GM11168 (cell line): ENCODE data around the gene C11orf65.

Experiments
- in situ Hi-C: fragments of 300-500 bp; cut with MboI; formaldehyde crosslinking; loops from one replicate; pipeline ENCODE4 v1.12.0; 2022; ENCODE audit warnings: low sequenced_read_pairs; ENCODE audit not compliant: unreplicated experiment

The C11orf65 gene

GRCh38 chr11:108467091-108467823 is at the start of gene C11orf65:
Gene C11orf65 (minus strand): TSS chr11:108467529. CDS start chr11:108461559, 5,970 bp downstream.
- in situ Hi-C loops, result no loop called here

GRCh38 chr11:108516125-108516524 is 48.8 kb upstream of the C11orf65 start:
- in situ Hi-C loops, result no loop called here

GRCh38 chr11:108512708-108513107 is 45.4 kb upstream of the C11orf65 start:
- in situ Hi-C loops, result no loop called here

- in situ Hi-C loops, result no loop called here
These were observed 44.6 kb upstream of the C11orf65 start for GRCh38 chr11:108511851-108512474.

GRCh38 chr11:108508653-108509593 is 41.6 kb upstream of the C11orf65 start:
- in situ Hi-C loops, result no loop called here

- in situ Hi-C loops, result no loop called here
These were observed 34.1 kb upstream of the C11orf65 start for GRCh38 chr11:108501396-108501795.

GRCh38 chr11:108500721-108501120 is 33.4 kb upstream of the C11orf65 start:
- in situ Hi-C loops, result no loop called here

GRCh38 chr11:108500169-108500568 is 32.8 kb upstream of the C11orf65 start:
- in situ Hi-C loops, result no loop called here

- in situ Hi-C loops, result no loop called here
These were observed 31.6 kb upstream of the C11orf65 start for GRCh38 chr11:108498816-108499408.

- in situ Hi-C loops, result no loop called here
These were observed 30.9 kb upstream of the C11orf65 start, which contains the start of gene POGLUT3 for GRCh38 chr11:108498046-108498815. Gene POGLUT3 (minus strand): TSS chr11:108498384. CDS start chr11:108498366, 18 bp downstream.

GRCh38 chr11:108497317-108498045 is 30.2 kb upstream of the C11orf65 start:
- in situ Hi-C loops, result no loop called here

- in situ Hi-C loops, result no loop called here
These were observed 29.4 kb upstream of the C11orf65 start for GRCh38 chr11:108496643-108497256.

- in situ Hi-C loops, result no loop called here
These were observed 28.0 kb upstream of the C11orf65 start for GRCh38 chr11:108495326-108495725.

- in situ Hi-C loops, result no loop called here
These were observed 26.9 kb upstream of the C11orf65 start for GRCh38 chr11:108494182-108494581.

GRCh38 chr11:108491936-108492335 is 24.6 kb upstream of the C11orf65 start:
- in situ Hi-C loops, result no loop called here

GRCh38 chr11:108486828-108487227 is 19.5 kb upstream of the C11orf65 start:
- in situ Hi-C loops, result no loop called here

GRCh38 chr11:108486331-108486730 is 19.0 kb upstream of the C11orf65 start:
- in situ Hi-C loops, result no loop called here

- in situ Hi-C loops, result no loop called here
These were observed 15.8 kb upstream of the C11orf65 start for GRCh38 chr11:108483163-108483562.
